OCI-LY7 (cell line): ENCODE data around the gene ACD. TPM values are rescaled to one million over a fixed set of nuclear protein-coding genes. Genes with fewer than 3 reads are reported as not detected.

ENCODE experiments used
- BruUV-seq: library from RNA; stranded (reverse); fragments of 400-500 nt; replicated peaks from 2 replicates; lab custom pipeline; 2021; lab: Mats Ljungman, UMichigan
- CTCF ChIA-PET: fragments of 300-600 bp; sonication (Branson Sonifier 250); formaldehyde crosslinking; loops from one replicate; lab custom pipeline; 2022; ENCODE audit warnings: antibody characterized with exemption; ENCODE audit not compliant: unreplicated experiment; lab: Charles Lee
- POLR2A ChIA-PET: fragments of 300-600 bp; sonication (Branson Sonifier 250); formaldehyde crosslinking; loops from one replicate; lab custom pipeline; 2022; ENCODE audit warnings: antibody characterized with exemption; lab: Charles Lee
- DNase-seq: peaks from one replicate; pipeline ENCODE4 v3.0.0-alpha.2; 2015; ENCODE audit warnings: low spot score
- H2AFZ ChIP-seq: fragments of 200-600 bp; sonication (generic), shearing (Covaris generic); 2 replicates; pipeline ENCODE4 v1.6.1; 2014; ENCODE audit warnings: mild to moderate bottlenecking, antibody characterized with exemption, low read length, moderate library complexity
- H3K27ac ChIP-seq: fragments of 200-600 bp; sonication (generic); 2 replicates; pipeline ENCODE4 v1.5.1; 2014; ENCODE audit warnings: mixed run types, low read depth, mild to moderate bottlenecking, moderate library complexity, low read length, inconsistent platforms; ENCODE audit not compliant: poor library complexity, severe bottlenecking
- H3K36me3 ChIP-seq: fragments of 200-600 bp; sonication (generic); 2 replicates; pipeline ENCODE4 v1.6.1; 2014; ENCODE audit warnings: mild to moderate bottlenecking, antibody characterized with exemption, low read length, moderate library complexity, mixed read lengths; ENCODE audit not compliant: insufficient read depth
- H3K4me1 ChIP-seq: fragments of 200-600 bp; sonication (generic); 2 replicates; pipeline ENCODE4 v1.5.1; 2014; ENCODE audit warnings: mild to moderate bottlenecking, low read length; ENCODE audit not compliant: insufficient read depth, poor library complexity, severe bottlenecking
- H3K4me2 ChIP-seq: fragments of 200-600 bp; sonication (generic); 2 replicates; pipeline ENCODE4 v1.6.1; 2014; ENCODE audit warnings: mild to moderate bottlenecking, low read length
- H3K4me3 ChIP-seq: fragments of 200-600 bp; sonication (generic); 2 replicates; pipeline ENCODE4 v1.5.1; 2014; ENCODE audit warnings: mild to moderate bottlenecking, low read depth, low read length; ENCODE audit not compliant: poor library complexity, severe bottlenecking
- H3K79me2 ChIP-seq: fragments of 200-600 bp; sonication (generic); 2 replicates; pipeline ENCODE4 v1.6.1; 2016; ENCODE audit warnings: low read depth, mild to moderate bottlenecking, low read length, moderate library complexity, mixed read lengths; ENCODE audit not compliant: insufficient read depth
- H3K9me2 ChIP-seq: fragments of 200-600 bp; sonication (generic); 2 replicates; pipeline ENCODE4 v1.6.1; 2016; ENCODE audit warnings: mild to moderate bottlenecking, low read length, mixed read lengths; ENCODE audit not compliant: insufficient read depth
- H3K9me3 ChIP-seq: fragments of 200-600 bp; sonication (generic); 2 replicates; pipeline ENCODE4 v1.6.1; 2014; ENCODE audit warnings: mild to moderate bottlenecking, mixed run types, low read length, mixed read lengths
- H4K20me1 ChIP-seq: fragments of 200-600 bp; sonication (generic); 2 replicates; pipeline ENCODE4 v1.6.1; 2014; ENCODE audit warnings: mild to moderate bottlenecking, antibody characterized with exemption, low read length, moderate library complexity, mixed read lengths; ENCODE audit not compliant: insufficient read depth
- EZH2phosphoT487 ChIP-seq: fragments of 200-600 bp; sonication (generic); IDR thresholded peaks from 2 replicates; pipeline ENCODE4 v1.6.1; 2018; ENCODE audit warnings: low read depth, borderline replicate concordance, mild to moderate bottlenecking, mixed run types, antibody characterized with exemption, low read length, moderate library complexity, mixed read lengths
- intact Hi-C: fragments of 100-400 bp; cut with micrococcal nuclease; formaldehyde crosslinking; loops from one replicate; pipeline ENCODE4 v1.10.0; 2022; ENCODE audit not compliant: unreplicated experiment
- total RNA-seq, 2 experiments: library from RNA; depleted of rRNA in 1 of 2; stranded (reverse); fragments of >200 nt in 1 of 2; shearing (Covaris generic) in 1 of 2; gene quantifications; 2 replicates each; pipeline ENCODE4 v1.2.3, GENCODE V29; 2014 to 2022
- TF ChIP-seq, protein P1 (sequence below): fragments of 200-600 bp; sonication (generic); conservative IDR thresholded peaks from 2 replicates; pipeline ENCODE4 v1.5.1; 2014; ENCODE audit warnings: mild to moderate bottlenecking, antibody characterized with exemption, low read length, moderate library complexity, mixed read lengths

ACD gene
- total RNA-seq, 2 experiments from 2014 or later: 33.7 to 45.4 TPM

DNA sequence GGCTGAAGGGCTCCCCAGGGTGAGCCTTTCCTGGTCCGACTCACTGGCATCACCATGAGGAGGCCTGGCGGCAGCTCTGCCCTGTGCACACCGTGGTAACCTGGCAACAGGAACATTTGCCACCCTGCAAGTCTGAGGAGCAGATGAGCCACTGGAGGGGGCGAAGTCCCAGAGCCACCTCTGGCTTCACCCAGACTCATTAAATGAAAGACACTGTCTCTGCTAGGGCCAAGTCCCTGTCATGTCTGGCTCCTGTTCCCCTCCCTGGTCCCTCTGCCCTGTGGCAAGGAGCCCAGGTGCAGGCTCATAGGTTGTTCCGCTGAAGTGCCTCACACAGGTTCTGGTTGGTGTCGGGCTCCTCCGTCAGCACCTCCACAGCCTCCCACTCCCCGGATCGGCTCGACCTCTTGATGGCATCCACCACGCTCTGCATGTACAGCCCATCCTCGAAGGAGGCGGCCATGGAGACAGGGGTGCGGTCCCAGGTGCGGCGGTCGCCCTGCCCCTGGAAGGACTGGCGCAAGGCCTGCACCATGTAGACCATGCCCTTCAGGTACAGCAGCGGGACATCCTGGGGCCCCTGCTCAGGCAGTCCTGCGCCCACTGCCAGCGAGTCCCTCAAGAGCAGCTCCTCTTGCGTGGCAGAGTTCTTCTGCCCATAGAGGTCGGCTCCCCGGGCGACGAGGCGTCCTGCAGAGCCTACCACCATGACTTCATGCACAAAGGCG, 15.0 kb upstream of the ACD start:
- Histone ChIP-seq H3K9me3 (no peaks in the 10 kb centered on the region), H2AFZ (no peak overlapping the region), H3K79me2 (no peaks in the 10 kb centered on the region), H3K4me1 (no peaks in the 10 kb centered on the region), H3K9me2 (no peaks in the 10 kb centered on the region), H3K36me3 (no peaks in the 10 kb centered on the region), H3K4me3 (no peak overlapping the region), H4K20me1 (no peaks in the 10 kb centered on the region), H3K27ac (no peak overlapping the region), H3K4me2 (no peak overlapping the region)
- no TSS peak for BruUV-seq
- intact Hi-C loops: loop anchor here (10.0 kb wide), 1 partner anchor 370 kb away; no protein-coding TSS in a partner anchor
- POLR2A ChIA-PET: no interaction called here
- TF ChIP-seq EZH2phosphoT487: no peak
- TF ChIP-seq, protein P1, sequence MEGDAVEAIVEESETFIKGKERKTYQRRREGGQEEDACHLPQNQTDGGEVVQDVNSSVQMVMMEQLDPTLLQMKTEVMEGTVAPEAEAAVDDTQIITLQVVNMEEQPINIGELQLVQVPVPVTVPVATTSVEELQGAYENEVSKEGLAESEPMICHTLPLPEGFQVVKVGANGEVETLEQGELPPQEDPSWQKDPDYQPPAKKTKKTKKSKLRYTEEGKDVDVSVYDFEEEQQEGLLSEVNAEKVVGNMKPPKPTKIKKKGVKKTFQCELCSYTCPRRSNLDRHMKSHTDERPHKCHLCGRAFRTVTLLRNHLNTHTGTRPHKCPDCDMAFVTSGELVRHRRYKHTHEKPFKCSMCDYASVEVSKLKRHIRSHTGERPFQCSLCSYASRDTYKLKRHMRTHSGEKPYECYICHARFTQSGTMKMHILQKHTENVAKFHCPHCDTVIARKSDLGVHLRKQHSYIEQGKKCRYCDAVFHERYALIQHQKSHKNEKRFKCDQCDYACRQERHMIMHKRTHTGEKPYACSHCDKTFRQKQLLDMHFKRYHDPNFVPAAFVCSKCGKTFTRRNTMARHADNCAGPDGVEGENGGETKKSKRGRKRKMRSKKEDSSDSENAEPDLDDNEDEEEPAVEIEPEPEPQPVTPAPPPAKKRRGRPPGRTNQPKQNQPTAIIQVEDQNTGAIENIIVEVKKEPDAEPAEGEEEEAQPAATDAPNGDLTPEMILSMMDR: no peak
- no peak for DNase-seq
- CTCF ChIA-PET: no interaction called here

DNA sequence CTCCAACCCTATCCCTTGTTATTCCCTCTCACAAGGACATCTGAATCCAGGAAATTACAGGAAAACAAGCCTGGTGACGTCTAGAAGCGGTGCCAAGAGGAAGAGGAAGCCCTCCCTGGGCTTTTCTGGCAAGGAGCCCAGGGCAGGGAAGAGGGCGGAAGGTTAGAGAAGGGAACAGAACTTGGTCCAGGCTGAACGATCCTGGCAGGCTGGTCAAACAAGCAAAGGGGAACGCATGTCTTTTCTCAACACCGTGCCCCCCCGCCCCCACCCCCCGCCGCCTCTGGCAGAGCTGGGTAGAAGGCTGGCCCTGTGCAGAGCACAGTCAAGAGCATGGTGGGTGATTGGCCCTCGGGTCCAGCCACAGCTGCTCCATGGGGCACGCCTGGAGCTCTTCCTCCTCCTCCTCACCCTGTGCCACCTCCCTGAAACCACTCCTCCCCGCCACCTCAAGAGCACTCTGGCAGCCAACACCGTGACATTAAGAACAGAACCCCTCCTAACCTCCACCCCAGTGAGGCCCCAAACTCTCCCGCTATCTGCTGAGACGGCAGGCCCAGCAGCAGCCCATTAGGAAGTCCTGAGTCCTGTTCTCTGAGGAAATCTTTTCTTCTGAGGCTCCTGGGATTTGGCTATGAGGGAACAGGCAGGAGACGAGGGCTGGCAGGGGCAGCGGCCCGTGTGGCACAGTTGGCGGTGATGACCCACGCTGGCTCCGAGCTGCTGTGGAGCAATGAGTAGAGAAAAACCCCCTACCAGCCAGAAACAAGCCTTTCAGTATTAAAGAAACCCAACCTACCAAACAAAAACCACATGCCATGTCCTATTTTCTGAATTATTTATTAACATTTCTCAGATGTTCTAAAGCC, 13.9 kb upstream of the ACD start:
- no peaks in the 10 kb centered on the region for H4K20me1 ChIP-seq
- H3K9me2 ChIP-seq: no peaks in the 10 kb centered on the region
- CTCF ChIA-PET: interaction anchor here (0.6 kb wide), 1 partner anchor 210 kb away, joined by 4 read pairs; no protein-coding TSS in a partner anchor
- intact Hi-C loops: loop anchor here (10.0 kb wide), 1 partner anchor 371 kb away; no protein-coding TSS in a partner anchor
- BruUV-seq: no TSS peak
- no peak for TF ChIP-seq EZH2phosphoT487
- TF ChIP-seq, protein P1: no peak
- H3K4me1 ChIP-seq: peaks cover 6% of the 10 kb centered on the region
- H3K9me3 ChIP-seq: no peaks in the 10 kb centered on the region
- H3K27ac ChIP-seq: no peak overlapping the region
- POLR2A ChIA-PET: no interaction called here
- no peaks in the 10 kb centered on the region for H3K36me3 ChIP-seq
- DNase-seq: no peak
- H3K4me3 ChIP-seq: no peak overlapping the region
- no peaks in the 10 kb centered on the region for H3K79me2 ChIP-seq
- no peak overlapping the region for H2AFZ ChIP-seq
- H3K4me2 ChIP-seq: no peak overlapping the region
